ENCODE measurements around the gene TUG1.

Gene TUG1

DNA sequence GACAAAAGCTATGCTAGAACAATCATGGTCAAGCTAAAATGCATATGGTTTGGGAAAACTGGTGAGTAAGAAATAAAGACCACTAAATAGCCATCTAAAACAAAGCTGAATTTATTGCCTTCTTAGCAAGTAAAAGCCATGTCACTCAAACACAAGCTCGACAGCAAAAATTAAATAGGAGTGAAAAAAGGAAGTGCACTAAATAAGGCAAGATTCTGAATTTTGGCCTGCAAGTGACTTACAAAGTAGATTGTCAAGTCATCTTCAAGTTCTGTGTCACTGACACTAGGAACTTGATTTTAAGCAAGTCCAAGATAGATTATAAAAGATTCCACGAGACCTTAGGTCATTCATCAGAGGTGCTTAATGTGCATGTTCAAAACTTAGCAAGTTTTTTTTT lies 27.4 kb downstream of the TUG1 start:
- DNase-seq (ENCODE audit: low read depth in 2 of 2, low spot score in 1 of 2): no peak

DNA sequence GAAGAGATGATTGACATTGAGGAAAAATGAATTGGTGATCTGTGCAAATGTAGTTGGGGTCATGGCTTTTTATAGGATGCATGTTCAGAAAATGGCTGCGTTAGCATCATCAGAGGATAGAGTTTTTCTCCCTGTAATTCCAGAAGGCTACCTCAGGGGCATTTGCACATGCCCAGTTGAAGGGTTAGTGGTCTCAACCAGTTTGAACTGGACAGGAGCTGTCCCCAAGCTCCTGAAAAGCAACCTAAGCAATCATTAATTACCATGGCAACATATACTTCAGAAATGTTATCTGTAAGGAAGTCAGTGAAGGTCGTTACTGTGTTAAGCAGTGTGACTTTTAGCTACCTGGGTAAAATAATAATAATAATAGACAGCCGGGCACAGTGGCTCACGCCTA lies 29.3 kb downstream of the TUG1 start:
- DNase-seq (ENCODE audit: low read depth in 2 of 2, low spot score in 1 of 2): no peak

- no peak for DNase-seq (ENCODE audit: low read depth in 2 of 2, low spot score in 1 of 2)
Measured at GRCh38 chr22:31001124-31001770, 32.2 kb downstream of the TUG1 start.

DNA sequence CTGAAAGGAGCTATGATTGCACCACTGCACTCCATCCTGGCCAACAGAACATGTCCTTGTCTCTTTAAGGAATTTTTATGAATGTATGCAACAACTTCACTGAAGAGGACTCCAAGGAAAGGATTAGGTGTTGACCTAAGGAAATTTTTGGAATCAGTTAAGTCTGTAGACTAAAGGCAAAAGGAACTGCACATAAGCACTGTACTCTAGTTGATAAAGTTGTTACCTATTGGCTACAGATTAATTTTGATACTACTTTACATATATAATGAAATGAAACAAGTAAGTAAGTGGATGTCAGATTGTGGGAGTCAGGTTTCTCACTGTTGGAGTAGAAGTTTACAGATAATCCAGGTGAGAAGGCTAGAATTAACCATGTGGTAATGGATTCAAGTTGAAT lies 36.5 kb downstream of the TUG1 start:
- DNase-seq (ENCODE audit: low read depth in 2 of 2, low spot score in 1 of 2): no peak

GRCh38 chr22:31019191-31019930 lies 50.3 kb downstream of the TUG1 start:
- no peak for DNase-seq (ENCODE audit: low read depth in 2 of 2, low spot score in 1 of 2)

DNA sequence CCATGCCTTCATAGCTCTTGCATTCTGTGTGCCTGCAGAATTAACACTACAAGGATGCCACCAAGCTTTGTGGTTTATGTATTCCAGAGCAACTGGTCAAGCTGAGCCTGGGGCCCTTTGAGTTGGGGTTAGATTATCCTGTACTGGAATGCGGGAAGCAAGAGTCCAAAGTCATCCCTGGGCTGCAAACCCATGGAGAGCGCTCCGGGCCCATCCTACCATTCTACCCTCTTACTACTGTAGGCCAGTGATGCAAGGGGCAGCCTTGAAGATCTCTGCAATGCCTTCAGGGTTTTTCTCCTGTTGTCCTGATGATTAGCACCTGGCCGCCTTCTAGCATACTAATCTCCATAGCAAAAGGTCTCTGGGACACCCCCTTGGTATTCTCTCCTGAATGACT lies 51.3 kb downstream of the TUG1 start:
- DNase-seq (ENCODE audit: low read depth in 2 of 2, low spot score in 1 of 2): no peak

GRCh38 chr22:31022516-31022915 lies 53.5 kb downstream of the TUG1 start:
- DNase-seq (ENCODE audit: low read depth in 2 of 2, low spot score in 1 of 2): no peak

Data from stimulated activated CD8-positive, alpha-beta memory T cell treated with anti-CD3 and anti-CD28 coated beads, Interleukin-4, amount 100 ng/mL, for 1 hour (primary cell).